ENCODE results near the gene GAMT.

- TF ChIP-seq SMAD3 (CRISPR knock-in tag; IDR thresholded peaks at IDR 0.05) (no peak), NFE2L1 (CRISPR knock-in tag; IDR thresholded peaks at IDR 0.05; ENCODE audit: borderline replicate concordance) (no peak), IRF1 (CRISPR knock-in tag; IDR thresholded peaks at IDR 0.05; ENCODE audit: low read depth) (no peak), ZNF569 (CRISPR knock-in tag; IDR thresholded peaks at IDR 0.05; ENCODE audit: borderline replicate concordance) (no peak), AFF4 (CRISPR knock-in tag; IDR thresholded peaks at IDR 0.05) (no peak)
Observed at GRCh38 chr19:1357531-1358109, 43.7 kb downstream of the GAMT start.

Measured in HepG2 (cell line).